CD4-positive, alpha-beta T cell treated with Interleukin-12 subunit alpha and Interleukin-12 subunit beta, for 1 hour (primary cell): Measurements from ENCODE around the gene SLC1A7.

Experiments
- DNase-seq: peaks from one replicate; pipeline ENCODE4 v3.0.0-alpha.2; 2020

Gene SLC1A7

GRCh38 chr1:53089478-53090226 is 52.8 kb downstream of the SLC1A7 start:
- no peak for DNase-seq

DNA sequence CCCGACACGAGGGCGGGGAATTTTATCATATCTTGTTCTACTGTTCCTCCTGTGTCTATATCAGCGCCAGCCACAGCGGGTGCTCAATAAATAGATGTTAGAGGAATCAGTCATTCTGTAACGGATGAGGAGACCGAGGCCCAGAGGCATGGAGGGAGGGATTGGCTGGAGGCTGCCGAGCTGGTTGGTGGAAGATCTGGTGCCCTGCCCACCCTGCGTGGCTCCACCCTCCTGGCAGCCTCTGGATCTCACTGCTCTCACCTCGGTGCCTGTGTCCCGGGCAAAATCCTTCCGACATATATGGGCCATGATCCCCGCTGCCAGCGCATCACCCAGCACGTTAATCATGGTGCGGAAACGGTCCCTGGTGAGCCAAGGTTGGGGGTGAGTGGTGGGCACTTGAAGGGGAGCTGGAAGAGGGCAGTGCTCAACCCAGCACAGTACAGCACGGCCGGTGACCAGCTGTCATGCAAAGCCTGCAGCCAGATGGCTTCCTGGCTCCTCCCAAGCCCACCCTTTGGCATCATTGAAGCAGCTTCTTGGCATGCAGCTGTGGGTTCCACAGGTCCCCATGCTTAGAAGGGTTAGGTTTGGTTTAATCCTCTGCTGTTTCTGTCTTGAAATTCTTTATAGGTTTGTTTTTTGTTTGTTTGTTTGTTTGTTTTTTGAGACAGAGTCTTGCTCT is 53.7 kb downstream of the SLC1A7 start:
- DNase-seq: no peak

DNA sequence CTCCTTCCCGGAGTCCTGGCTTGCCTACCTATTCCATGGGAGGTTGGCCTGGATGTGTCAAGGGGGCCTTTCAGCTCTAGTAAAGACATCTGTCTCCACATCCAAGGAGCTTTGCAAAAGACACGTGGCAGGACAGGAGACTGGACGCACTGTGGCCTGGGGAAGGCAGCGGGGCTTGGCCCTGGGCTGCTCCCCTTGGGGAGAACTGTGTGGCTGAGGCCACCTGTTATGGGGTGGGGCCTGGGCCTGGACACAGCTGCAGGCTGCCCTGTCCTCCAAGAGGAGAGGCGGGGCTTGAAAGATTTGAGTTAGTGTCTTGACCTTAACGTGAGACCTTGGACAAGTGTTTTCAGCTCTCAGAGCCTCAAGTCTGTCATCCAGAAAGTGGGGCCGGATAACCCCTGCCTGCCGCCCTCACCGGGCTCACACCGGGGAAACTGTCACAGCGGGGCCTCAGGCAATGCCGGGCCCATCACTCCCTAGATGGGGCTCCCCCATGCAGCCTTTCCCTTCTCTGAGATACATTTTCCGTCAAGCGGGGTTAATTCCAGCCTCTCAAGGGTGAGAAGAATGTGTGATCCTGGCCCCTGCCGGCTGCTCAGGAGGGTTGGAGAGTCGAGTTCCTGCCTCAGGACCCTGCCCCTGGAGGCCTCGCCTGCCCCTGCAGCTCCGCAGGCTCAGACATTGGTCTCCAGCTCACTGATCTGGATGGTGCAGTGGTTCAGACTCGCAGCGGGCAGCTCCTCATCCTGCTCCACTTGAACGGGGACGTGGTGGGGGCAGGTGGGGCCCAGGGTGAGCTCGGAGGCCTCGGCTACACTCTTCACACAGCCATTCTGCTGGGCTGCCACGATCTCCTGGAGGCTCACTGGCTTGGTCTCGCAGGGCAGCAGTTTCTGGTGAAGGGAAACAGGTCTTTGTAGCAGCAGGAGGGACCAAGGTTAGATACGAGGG is 54.8 kb downstream of the SLC1A7 start:
- DNase-seq: no peak

DNA sequence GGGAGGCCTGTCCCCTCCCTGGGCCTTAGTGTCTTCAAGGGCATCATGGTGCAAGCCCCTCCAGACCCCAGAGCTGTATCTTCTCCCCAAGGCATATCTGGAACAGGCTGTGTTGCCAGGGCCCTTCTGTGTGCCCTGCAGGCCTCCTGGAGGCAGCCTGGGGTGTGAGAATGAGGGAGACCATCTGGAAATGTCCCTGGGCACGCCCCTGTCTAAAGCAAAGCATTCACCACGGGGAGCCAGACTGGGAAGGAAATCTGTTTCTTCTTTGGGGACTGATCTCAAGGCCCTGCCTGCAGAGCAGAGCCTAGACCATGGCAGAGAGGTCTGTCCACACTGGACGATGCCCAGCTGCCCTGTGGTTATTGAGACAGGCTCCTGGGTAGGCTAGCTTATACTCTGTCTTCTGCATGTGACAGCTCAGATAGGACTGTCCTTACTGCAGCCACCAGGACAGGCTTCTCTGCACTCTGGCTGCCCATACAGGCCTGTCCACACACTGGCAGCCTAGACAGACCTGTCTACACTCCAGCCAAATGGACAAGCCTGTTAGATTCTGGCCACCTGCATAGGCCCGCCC is 55.9 kb downstream of the SLC1A7 start:
- no peak for DNase-seq

DNA sequence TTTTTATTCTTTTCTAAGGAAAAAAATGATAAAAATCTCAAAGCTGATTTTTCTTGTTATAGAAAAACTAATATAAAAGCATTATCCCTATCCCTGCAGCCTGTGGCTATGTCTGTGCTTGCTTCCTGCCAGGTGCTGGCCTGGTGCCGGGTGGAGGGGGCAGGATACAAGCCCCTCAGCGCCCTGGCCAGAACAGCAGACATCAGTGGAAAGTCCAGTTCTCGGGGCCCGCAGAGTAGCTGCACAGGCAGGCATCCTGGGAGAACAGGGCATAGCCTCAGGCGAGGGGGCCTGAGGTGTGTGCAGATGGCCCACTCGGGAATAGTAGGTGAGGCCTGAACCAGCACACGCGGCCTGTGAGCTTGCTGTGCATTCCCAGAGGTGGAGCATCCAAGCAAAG is 57.0 kb downstream of the SLC1A7 start:
- DNase-seq: no peak

GRCh38 chr1:53084589-53084971 is 57.9 kb downstream of the SLC1A7 start:
- DNase-seq: peak; percentile 29

GRCh38 chr1:53083636-53084588 is 58.5 kb downstream of the SLC1A7 start:
- no peak for DNase-seq

DNA sequence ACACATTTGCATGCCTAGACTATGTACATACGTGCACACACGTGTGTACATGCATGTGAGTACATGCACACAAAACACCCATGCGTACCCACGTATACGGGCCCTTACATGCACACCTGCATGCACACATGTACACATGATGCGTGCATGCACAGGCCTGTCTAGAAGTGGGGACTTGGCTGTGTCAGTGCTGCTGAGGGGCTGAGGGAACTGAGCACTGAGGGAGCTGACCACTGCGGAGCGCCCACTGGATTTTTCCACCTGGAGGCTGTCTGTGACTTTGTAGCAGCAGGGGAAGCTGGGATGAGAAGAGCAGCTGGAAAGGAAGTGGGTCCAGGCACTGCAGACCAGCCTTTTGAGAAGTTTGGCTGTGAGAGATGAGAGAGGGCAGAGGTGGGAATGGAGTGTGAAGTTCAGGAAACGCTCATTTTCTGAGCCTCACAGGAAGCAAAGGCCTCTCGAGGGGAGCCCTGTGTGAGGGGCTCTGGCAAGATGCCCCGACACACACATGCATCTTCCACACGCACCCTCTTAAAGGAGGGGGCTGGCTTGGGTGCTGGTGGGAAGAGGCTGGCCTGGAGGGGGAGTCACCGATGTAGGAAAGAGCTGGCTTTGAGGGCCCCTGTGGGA is 59.5 kb downstream of the SLC1A7 start:
- no peak for DNase-seq

DNA sequence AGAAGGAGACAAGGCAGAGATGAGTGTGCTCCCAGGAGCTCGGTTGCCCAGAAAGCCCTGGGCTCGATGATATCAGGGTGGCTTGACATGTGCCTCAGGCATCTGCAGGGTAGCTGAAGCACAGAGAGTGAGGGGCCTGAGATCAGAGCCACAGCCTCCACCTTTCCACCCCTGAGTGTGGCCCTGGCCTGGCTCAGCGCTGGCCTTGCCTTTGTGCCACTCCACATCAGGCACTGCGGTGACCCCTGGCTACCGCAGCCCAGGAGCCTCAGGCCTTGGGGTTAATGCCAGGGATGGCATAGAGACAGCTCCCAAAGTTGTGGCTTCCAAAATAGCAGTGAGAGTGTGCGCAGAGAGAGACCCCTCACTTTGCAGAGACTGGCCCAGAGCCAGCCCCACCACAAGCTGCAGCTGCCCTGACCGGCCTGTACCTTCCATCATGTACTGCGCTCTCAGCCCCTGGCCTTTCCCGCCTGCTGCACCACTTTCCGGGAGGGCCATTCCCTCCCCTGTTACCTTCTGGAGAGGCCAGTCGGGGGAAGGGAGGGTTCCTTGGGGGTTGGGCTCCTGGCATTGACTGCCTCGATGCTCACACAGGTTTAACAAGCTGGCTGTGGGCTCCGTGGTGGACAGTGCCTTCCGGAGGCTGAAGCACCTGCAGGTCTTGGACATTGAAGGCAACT is 60.9 kb downstream of the SLC1A7 start:
- no peak for DNase-seq

DNA sequence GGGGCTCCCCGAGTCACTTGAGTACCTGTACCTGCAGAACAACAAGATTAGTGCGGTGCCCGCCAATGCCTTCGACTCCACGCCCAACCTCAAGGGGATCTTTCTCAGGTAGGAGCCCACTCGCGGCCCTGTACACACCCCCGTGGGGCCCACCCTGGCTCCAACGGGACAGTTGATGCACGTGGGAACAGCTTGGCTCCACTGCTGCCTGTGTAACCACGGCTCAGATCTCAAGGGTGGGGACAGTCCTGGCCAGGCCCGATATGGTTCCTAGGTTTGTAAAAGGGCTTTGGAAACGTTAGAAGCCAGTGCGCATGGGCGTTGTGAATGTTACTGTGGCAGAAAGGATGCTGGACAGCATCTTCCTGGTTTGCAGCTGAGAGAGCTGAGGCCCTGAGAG is 61.7 kb downstream of the SLC1A7 start:
- DNase-seq: no peak

DNA sequence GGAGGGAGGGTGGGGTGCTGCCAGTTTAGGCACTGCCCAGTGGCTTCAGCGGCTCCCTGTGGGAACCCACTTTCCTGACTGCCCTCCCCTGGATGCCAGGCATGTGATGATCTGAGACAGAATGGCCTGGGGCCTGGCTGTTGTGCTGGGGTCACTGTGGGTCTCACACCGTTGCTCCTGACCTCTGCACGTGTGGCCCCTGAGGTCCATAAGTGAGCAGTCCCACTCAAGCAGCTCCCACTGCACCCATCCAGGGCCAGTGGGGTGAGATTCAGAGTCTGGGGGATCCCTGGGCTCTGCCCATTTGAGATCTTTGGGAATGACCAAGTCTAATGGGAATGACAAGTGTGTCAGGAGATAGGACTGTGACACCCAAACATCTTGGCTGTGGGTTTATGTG is 62.4 kb downstream of the SLC1A7 start:
- DNase-seq: no peak

GRCh38 chr1:53079251-53079650 is 63.2 kb downstream of the SLC1A7 start:
- DNase-seq: no peak

DNA sequence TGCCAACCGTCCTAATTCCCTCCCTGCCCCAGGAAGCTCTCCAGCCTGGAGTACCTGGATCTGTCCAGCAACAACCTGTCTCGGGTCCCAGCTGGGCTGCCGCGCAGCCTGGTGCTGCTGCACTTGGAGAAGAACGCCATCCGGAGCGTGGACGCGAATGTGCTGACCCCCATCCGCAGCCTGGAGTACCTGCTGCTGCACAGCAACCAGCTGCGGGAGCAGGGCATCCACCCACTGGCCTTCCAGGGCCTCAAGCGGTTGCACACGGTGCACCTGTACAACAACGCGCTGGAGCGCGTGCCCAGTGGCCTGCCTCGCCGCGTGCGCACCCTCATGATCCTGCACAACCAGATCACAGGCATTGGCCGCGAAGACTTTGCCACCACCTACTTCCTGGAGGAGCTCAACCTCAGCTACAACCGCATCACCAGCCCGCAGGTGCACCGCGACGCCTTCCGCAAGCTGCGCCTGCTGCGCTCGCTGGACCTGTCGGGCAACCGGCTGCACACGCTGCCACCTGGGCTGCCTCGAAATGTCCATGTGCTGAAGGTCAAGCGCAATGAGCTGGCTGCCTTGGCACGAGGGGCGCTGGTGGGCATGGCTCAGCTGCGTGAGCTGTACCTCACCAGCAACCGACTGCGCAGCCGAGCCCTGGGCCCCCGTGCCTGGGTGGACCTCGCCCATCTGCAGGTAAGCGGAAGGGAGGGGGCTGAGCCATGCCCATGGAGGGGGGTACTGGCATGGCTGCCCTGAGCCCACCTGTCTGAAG is 63.9 kb downstream of the SLC1A7 start:
- DNase-seq: no peak

DNA sequence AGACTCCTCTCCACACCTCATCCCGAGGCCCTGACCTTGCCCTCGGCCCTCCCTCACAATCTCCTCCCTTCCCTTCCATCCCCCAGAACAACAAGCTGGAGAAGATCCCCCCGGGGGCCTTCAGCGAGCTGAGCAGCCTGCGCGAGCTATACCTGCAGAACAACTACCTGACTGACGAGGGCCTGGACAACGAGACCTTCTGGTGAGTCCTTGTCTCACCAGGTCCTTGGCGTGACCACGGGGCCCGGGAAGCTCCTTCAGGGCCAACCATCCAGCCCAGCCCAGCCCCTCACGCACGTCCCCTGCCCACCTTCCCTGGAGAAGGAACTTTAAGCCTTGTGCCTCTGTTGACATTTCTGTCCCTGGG is 64.9 kb downstream of the SLC1A7 start:
- DNase-seq: no peak

DNA sequence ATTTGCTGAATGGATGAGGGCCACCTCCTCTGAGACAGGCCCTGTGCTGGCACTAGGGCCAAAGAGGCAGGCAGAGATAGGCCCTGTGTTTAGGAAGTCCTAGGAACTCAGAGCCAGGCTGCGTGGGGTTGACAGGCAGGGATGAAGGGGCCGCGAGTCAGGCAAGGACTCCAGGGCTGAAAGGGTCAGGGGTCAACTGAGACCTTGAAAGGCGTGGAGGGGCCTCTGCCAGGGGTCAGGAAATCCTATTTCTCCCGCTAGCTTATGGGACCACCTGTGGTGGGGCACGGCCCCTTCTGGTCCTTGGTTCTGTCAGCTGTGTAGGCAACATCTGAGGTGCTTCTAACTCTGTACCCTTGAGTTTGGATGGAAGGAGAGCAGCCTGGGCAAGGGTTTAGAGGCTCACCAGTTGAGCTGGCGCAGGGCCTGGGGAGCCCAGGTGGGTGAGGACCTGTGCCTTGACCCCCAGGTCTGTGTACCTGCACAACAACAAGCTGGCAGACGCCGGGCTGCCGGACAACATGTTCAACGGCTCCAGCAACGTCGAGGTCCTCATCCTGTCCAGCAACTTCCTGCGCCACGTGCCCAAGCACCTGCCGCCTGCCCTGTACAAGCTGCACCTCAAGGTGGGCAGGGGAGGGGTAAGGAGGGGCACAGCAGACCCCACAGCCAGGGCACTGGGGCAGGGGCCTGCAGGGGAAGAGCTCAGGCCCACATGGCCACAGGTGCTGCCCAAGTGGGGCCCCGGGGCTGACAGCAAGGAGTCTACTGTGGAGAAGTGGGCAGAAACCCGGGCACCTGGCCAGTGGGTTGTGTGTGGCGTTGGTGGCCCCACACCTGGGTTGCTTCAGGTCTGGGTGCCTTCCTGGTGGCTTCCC is 65.5 kb downstream of the SLC1A7 start:
- no peak for DNase-seq

DNA sequence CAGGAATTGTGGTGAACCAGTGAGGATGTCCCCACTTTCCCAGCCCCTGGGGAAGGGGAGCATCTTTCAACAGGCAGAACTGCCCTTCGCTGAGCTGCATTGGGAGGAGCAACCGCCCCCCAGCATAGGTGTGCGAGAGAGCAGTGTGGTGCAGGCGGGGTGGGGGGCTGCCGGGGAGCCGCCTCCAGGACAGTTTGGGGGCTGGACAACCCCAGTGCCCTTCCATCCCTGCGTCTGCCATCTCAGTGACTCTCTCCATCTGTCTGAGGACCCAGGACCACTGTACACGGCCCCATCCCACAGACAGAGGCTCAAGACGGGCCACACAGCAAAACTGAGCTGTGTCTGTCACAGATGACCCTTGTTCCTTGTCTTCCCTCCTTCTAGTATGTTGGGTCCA is 66.3 kb downstream of the SLC1A7 start:
- DNase-seq: no peak

DNA sequence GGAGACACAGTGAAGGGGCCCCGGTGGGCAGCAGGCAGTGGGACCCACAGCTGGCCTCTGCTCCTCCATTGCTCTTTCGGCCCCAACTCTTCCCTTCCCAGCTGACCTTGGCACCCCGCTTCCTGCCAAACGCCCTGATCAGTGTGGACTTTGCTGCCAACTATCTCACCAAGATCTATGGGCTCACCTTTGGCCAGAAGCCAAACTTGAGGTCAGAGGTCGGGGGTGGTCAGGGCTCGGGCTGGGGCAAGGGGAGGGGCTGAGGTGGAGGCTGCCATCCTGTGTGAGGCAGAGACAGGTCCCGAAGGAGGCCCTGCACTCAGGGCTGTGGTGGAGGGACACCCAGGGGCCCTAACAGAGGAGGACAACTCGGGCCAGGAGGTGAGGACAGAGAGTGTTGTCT is 66.7 kb downstream of the SLC1A7 start:
- no peak for DNase-seq

GRCh38 chr1:53075206-53075605 is 67.2 kb downstream of the SLC1A7 start:
- DNase-seq: no peak
